GM21515 (cell line): ENCODE measurements around the gene MTHFR.

ENCODE experiments used
- ATAC-seq: cut with Tn5 transposase; IDR thresholded peaks from one replicate; pipeline ENCODE4 v1.9.1; 2021; ENCODE audit not compliant: unreplicated experiment

The MTHFR gene

GRCh38 chr1:11805422-11806306 lies at the start of gene MTHFR, which contains the start of gene CLCN6:
TSS of gene MTHFR (minus strand) at chr1:11805964. CDS start at chr1:11803116, 2,848 bp downstream.
TSS of gene CLCN6 (plus strand) at chr1:11806191. CDS start at chr1:11806263, 72 bp downstream.
- peak; percentile 79 for ATAC-seq

DNA sequence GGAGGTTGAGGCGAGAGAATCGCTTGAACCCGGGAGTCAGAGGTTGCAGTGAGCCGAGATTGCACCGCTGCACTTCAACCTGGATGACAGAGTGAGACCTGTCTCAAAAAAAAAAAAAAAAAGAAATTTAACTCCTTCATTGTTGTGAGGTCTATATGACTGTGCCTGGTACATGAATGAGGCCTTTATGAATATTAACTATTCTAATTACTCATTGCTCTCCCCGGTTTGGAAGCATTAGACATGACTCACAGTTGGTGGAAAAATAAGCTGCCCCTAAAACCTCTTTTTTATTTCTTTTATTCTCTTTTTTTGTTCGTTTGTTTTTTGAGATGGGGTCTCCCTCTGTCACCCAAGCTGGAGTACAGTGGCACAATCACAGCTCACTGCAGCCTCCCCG lies 49.7 kb upstream of the MTHFR start:
- ATAC-seq: no peak

DNA sequence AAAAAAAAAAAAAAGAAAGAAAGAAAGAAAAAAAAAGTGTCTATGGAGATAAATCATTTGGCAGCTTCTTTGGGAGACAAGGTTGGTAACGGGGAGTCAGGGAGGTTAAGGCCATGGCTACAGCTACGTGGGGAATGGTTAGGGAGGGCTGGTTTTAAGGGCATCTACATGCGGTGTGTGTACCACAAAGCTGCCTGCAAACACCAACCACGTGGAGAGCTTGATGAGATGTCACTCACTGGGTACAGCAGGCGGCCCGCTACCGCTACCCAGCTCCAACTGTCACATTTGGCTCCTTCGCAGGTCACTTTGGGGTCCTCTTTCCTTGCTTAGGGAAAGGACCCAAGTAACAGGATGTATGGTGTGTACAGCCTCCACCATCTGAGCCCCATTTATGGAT lies 48.8 kb upstream of the MTHFR start:
- no peak for ATAC-seq

- no peak for ATAC-seq
Measured at GRCh38 chr1:11851180-11851579, 45.4 kb upstream of the MTHFR start.

DNA sequence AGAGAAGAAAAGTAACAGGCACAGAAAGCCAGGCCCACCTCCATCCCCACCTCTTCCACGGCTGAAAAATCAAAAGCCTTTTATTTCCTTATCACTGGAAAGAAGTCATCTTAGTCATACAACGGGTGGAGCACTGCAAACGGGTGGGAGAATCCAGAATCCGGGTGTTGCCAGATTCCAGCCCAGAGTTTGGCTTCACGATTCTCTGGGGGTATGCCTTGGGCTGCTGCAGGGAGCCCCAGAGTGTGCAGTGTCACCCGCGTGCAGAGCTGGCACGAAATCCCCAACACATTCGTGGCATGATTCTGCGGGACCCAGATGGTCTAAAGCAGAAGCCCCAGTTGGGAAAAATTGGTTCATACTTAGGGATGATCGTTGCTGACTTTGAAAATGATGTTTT lies 44.4 kb upstream of the MTHFR start:
- no peak for ATAC-seq

GRCh38 chr1:11848373-11848700 lies 42.6 kb upstream of the MTHFR start:
- no peak for ATAC-seq

DNA sequence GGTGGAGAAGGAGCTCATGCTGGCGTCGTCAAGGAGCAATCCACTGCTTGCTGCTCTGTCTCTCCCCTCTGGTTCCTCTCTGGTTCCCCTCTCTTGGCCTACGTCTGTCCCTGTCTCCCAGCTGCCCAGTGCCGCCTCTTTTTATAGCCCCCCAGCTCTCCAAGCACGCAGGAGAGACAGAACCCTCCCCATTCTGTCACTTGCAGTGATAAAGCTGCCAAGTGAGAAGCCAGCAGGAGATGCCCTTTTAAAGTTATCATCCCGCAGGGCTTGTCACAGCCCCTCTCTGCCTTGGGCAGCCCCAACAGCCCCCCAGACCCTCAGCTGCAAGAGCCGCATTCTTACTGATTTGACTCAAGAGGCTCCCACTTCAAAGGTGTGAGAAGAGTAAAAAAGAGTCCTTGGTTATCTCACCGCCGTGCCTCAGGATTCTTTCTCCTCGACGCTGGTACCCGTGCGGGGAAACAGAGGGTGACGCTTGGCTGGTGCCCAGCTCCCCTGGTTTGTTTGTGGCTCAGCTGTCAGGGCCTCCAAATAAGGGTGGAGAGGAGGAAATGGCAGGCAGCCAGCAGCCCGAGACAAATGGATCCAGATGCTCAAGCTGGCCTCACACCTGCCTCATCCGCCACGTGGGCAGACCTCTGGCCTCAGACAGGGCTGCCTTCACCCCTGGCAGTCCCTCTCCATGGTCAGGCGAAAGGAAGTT lies 42.1 kb upstream of the MTHFR start, which contains the start of gene NPPA:
TSS of gene NPPA (minus strand) at position 117 of the 706 bp plus-strand sequence. CDS start at position 18, 99 bp downstream.
- ATAC-seq: no peak

DNA sequence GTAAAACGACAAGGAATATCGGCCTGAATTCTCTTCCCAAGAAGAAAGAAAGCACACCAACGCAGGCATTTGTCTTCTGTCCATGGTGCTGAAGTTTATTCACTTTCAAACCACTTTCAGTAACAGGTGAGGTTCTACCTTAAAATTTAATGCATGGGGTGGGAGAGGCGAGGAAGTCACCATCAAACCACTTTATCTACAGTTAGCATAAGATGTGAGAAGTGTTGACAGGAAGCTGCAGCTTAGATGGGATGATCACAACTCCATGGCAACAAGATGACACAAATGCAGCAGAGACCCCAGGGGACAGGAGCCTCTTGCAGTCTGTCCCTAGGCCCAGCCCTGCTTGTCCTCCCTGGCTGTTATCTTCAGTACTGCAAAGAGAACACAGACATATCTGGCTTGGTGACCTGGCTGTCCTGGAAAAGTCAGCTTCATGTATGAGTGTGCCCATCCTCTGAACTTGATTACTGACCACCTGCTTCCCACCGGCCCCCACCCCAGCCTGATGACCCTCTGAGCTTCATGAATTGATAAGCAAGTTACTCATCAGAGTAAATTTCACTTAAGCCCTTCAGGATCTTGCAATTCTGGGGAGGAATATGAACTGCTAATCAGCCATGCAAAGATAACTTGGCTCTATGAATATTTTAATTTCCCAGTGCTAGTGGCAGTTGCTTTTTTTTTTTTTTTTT lies 40.0 kb upstream of the MTHFR start:
- no peak for ATAC-seq

DNA sequence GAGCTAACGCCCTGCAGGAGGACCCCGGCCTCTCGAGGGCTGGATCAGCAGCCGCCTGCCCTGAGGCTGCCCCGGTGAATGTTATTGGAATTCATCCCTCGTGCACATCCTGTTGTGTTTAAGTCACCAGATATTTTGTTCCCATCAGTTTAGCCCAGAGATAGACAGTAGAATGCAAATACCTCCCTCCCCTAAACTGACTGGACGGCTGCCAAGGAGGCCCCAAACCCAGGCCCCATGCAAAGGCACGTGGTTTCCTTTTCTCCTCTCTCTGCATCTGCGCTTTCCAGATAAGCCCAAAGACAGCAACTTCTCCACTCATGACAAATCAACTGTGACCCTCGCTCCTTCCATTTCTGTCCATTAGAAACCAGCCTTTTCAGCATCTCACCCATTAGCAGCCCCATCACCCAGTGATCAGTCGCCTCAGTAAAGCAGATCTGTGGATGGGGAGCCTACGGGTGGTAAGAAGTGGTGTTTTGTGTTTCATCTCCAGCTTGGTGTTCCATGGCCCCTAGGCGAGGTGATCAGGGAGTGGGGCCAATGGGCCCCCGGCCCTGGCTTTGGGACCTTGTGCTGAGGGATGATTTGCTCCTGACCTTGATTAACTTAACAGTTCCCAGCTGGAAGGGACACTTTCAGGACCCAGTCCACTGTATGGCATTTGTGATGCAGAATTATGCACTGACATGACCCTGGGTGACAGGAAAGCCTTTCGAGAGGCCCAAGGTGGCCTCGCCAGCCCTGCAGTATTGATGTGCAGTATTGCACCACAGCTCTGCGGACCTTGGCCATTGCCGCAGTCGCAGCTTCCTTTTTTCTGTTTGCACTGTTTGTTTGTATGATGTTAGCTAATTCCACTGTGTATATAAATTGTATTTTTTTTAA lies 36.6 kb upstream of the MTHFR start:
- ATAC-seq: no peak

- ATAC-seq: no peak
Measured at GRCh38 chr1:11841245-11842153, 35.7 kb upstream of the MTHFR start.

- ATAC-seq: no peak
Measured at GRCh38 chr1:11839727-11840705, 34.3 kb upstream of the MTHFR start.

DNA sequence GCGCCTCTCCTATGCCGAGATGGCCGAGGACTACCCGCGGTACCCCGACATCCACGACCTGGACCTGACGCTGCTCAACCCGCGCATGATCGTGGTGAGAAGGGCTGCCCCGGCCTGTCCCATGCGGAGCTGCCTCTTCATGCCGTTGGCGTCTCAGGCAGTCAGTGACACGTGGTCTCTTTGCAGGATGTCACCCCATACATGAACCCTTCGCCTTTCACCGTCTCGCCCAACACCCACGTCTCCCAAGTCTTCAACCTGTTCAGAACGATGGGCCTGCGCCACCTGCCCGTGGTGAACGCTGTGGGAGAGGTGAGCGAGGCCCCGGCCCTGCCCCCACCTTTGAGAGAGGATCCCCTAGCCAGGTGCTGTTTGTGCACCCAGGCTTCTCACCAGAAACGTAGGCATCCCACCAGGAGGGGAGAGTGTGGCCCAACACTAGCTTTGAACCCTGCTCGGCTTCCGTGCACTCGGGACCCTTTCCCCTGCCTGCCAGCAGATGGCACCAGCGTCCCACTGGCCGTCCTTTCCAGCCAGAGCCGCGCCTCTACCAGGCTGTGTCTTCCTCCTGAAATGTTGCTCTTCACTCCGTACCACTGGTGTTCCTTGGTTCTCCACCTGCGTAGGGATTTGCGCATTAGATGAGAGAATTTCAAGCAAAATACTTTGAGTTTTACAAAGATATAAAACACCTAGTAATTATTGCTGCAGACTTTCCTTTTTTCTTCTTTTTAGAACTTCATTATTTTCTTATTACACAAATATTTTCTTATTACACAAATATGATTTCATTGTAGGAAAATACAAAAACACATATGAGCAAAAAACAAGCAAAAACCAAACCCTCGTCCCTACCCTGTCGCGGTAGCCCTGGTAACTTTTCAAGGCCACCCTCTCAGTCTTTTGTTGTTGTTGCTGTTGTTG lies 32.8 kb upstream of the MTHFR start:
- no peak for ATAC-seq

- no peak for ATAC-seq
Measured at GRCh38 chr1:11837767-11838348, 32.1 kb upstream of the MTHFR start.

- ATAC-seq: no peak
Measured at GRCh38 chr1:11836955-11837766, 31.4 kb upstream of the MTHFR start.

- no peak for ATAC-seq
Measured at GRCh38 chr1:11835441-11836225, 29.9 kb upstream of the MTHFR start.
